HCT116 (cell line): Measurements from ENCODE around the gene COBL. TPM values are rescaled to one million over a fixed set of nuclear protein-coding genes. Genes with fewer than 3 reads are reported as not detected.

ENCODE experiments used
- ATAC-seq: fragments of 200-7000 bp; cut with Tn5 transposase; 2 replicates; pipeline ENCODE4 v1.9.1; 2020; ENCODE audit warnings: mild to moderate bottlenecking, moderate library complexity
- BruUV-seq: library from RNA; stranded (reverse); fragments of 400-500 nt; replicated peaks from 2 replicates; lab custom pipeline; 2021; lab: Mats Ljungman, UMichigan
- CTCF ChIA-PET: fragments of 300-600 bp; sonication (Branson Sonifier 250); formaldehyde crosslinking; loops from one replicate; lab custom pipeline; 2021; ENCODE audit warnings: antibody characterized with exemption; lab: Charles Lee
- POLR2A ChIA-PET: fragments of 300-600, 350-600 bp; sonication (Branson Sonifier 250); formaldehyde crosslinking; loops from one replicate; lab custom pipeline; 2021; ENCODE audit warnings: antibody characterized with exemption; lab: Charles Lee
- RAD21 ChIA-PET, 2 experiments: fragments of 300-600 bp; sonication (Branson Sonifier 250); formaldehyde crosslinking; loops; one replicate each; lab custom pipeline; 2023; ENCODE audit warnings: low total read pairs in 2 of 2; ENCODE audit not compliant: uncharacterized antibody in 2 of 2, unreplicated experiment in 2 of 2, low non-redundant PET in 1 of 2; lab: Charles Lee
- DNase-seq: peaks from one replicate; pipeline ENCODE4 v3.0.0-alpha.2; 2010; ENCODE audit warnings: low read depth, low spot score
- H2AFZ ChIP-seq: fragments of 200-600 bp; shearing (Covaris generic), sonication (generic); 2 replicates; pipeline ENCODE4 v1.6.1; 2017; ENCODE audit warnings: low read depth, mixed run types, mixed read lengths, antibody characterized with exemption, low read length; ENCODE audit not compliant: poor library complexity, severe bottlenecking
- H3K27ac ChIP-seq: 2 replicates; pipeline ENCODE4 v1.5.1; 2012; ENCODE audit warnings: low read depth, low read length
- H3K27me3 ChIP-seq: fragments of 200-600 bp; sonication (generic); 2 replicates; pipeline ENCODE4 v1.6.1; 2016; ENCODE audit warnings: mixed run types, low read length, mixed read lengths; ENCODE audit not compliant: insufficient read depth
- H3K36me3 ChIP-seq, 2 experiments: fragments of 200-500 bp in 1 of 2; fragments of 200-600 bp in 1 of 2; sonication (Bioruptor generic) in 1 of 2; sonication (generic) in 1 of 2; 2 replicates each; pipeline versions ENCODE4 v1.5.1 to v1.6.1; 2014 to 2016; ENCODE audit warnings: low read length in 2 of 2, inconsistent platforms in 1 of 2, mixed read lengths in 1 of 2, mixed run types in 1 of 2; ENCODE audit not compliant: insufficient read depth in 2 of 2, control insufficient read depth in 1 of 2
- H3K4me1 ChIP-seq, 2 experiments: fragments of 200-600 bp in 1 of 2; sonication (generic) in 1 of 2; 2 replicates each; pipeline versions ENCODE4 v1.5.1 to v1.6.1; 2012 to 2017; ENCODE audit warnings: low read length in 2 of 2, inconsistent platforms in 1 of 2, mild to moderate bottlenecking in 1 of 2, mixed read lengths in 1 of 2, mixed run types in 1 of 2, moderate library complexity in 1 of 2; ENCODE audit not compliant: insufficient read depth in 2 of 2, control insufficient read depth in 1 of 2
- H3K4me2 ChIP-seq: fragments of 200-600 bp; sonication (generic); 2 replicates; pipeline ENCODE4 v1.6.1; 2017; ENCODE audit warnings: mixed run types, low read length, mixed read lengths
- H3K4me3 ChIP-seq, 2 experiments: fragments of 200-600 bp in 1 of 2; sonication (generic) in 1 of 2; replicated peaks in 1 of 2; 2 replicates each; pipeline ENCODE4 v1.5.1; 2011 to 2016; ENCODE audit warnings: low read length in 2 of 2, control low read depth in 1 of 2, low read depth in 1 of 2, mild to moderate bottlenecking in 1 of 2, mixed read lengths in 1 of 2, mixed run types in 1 of 2
- H3K79me2 ChIP-seq: fragments of 200-600 bp; sonication (generic); 2 replicates; pipeline ENCODE4 v1.6.1; 2017; ENCODE audit warnings: mild to moderate bottlenecking, mixed run types, low read length, moderate library complexity, mixed read lengths; ENCODE audit not compliant: insufficient read depth
- H3K9ac ChIP-seq: fragments of 200-600 bp; sonication (generic); 2 replicates; pipeline ENCODE4 v1.6.1; 2016; ENCODE audit warnings: low read length, mixed read lengths
- H3K9me2 ChIP-seq: fragments of 200-600 bp; sonication (generic), shearing (Covaris generic); 2 replicates; pipeline ENCODE4 v1.6.1; 2017; ENCODE audit warnings: mixed run types, mild to moderate bottlenecking, moderate library complexity; ENCODE audit not compliant: insufficient read depth
- H3K9me3 ChIP-seq, 2 experiments: fragments of 200-500 bp in 1 of 2; fragments of 200-600 bp in 1 of 2; sonication (Bioruptor generic) in 1 of 2; sonication (generic) in 1 of 2; 2 replicates each; pipeline ENCODE4 v1.6.1; 2014 to 2017; ENCODE audit warnings: low read length in 2 of 2, mixed read lengths in 2 of 2, inconsistent platforms in 1 of 2, low read depth in 1 of 2, mild to moderate bottlenecking in 1 of 2, mixed run types in 1 of 2, moderate library complexity in 1 of 2; ENCODE audit not compliant: control insufficient read depth in 1 of 2, insufficient read depth in 1 of 2
- H4K20me1 ChIP-seq: fragments of 200-600 bp; sonication (generic), shearing (Covaris generic); 2 replicates; pipeline ENCODE4 v1.6.1; 2017; ENCODE audit warnings: mixed run types, mild to moderate bottlenecking, moderate library complexity; ENCODE audit not compliant: insufficient read depth
- ATF3 ChIP-seq: IDR thresholded peaks from 2 replicates; pipeline ENCODE4 v1.6.1; 2012
- CBX3 ChIP-seq: IDR thresholded peaks from 2 replicates; pipeline ENCODE4 v1.6.1; 2012; ENCODE audit warnings: low read depth
- CEBPB ChIP-seq: IDR thresholded peaks from 2 replicates; pipeline ENCODE4 v1.6.1; 2012; ENCODE audit warnings: low read depth
- CTCF ChIP-seq, 3 experiments: fragments of 200-600 bp in 1 of 3; sonication (generic) in 1 of 3; IDR thresholded peaks in 2 of 3; conservative IDR thresholded peaks in 1 of 3; 2 replicates each; pipeline ENCODE4 v1.5.1; 2012 to 2017; ENCODE audit warnings: low read depth in 2 of 3, low read length in 2 of 3, antibody characterized with exemption in 1 of 3, borderline replicate concordance in 1 of 3, control low read depth in 1 of 3, mild to moderate bottlenecking in 1 of 3, mixed read lengths in 1 of 3, mixed run types in 1 of 3, moderate library complexity in 1 of 3; ENCODE audit not compliant: insufficient read depth in 1 of 3
- JUND ChIP-seq: IDR thresholded peaks from 2 replicates; pipeline ENCODE4 v1.6.1; 2012
- MAX ChIP-seq: IDR thresholded peaks from 2 replicates; pipeline ENCODE4 v1.6.1; 2012
- SIN3A ChIP-seq: IDR thresholded peaks from 2 replicates; pipeline ENCODE4 v1.6.1; 2012; ENCODE audit warnings: low read depth
- SP1 ChIP-seq: IDR thresholded peaks from 2 replicates; pipeline ENCODE4 v1.6.1; 2012; ENCODE audit warnings: low read depth
- SRF ChIP-seq: IDR thresholded peaks from 2 replicates; pipeline ENCODE4 v1.6.1; 2012; ENCODE audit warnings: low read depth
- TCF7L2 ChIP-seq: IDR thresholded peaks from 2 replicates; pipeline ENCODE4 v1.7.0; 2011; ENCODE audit warnings: borderline replicate concordance, inconsistent platforms; ENCODE audit not compliant: insufficient read depth, insufficient read length; ENCODE audit errors: extremely low read depth
- YY1 ChIP-seq: IDR thresholded peaks from 2 replicates; pipeline ENCODE4 v1.6.1; 2011; ENCODE audit warnings: low read length, low read depth, moderate library complexity, mild to moderate bottlenecking; ENCODE audit not compliant: insufficient replicate concordance; ENCODE audit errors: extremely low read depth
- ZBTB33 ChIP-seq: IDR thresholded peaks from 2 replicates; pipeline ENCODE4 v1.6.1; 2011; ENCODE audit warnings: mild to moderate bottlenecking, low read length, moderate library complexity; ENCODE audit not compliant: insufficient replicate concordance; ENCODE audit errors: extremely low read depth
- ZFX ChIP-seq: fragments of 450-650 bp; IDR thresholded peaks from 2 replicates; pipeline ENCODE4 v1.6.1; 2017
- intact Hi-C: fragments of 100-400 bp; cut with micrococcal nuclease; formaldehyde crosslinking; loops from 2 replicates; pipeline ENCODE4 v1.10.0; 2022
- total RNA-seq: library from RNA; stranded (reverse); gene quantifications from one replicate; pipeline ENCODE4 v1.2.1, GENCODE V29; 2021; ENCODE audit not compliant: unreplicated experiment

COBL gene
- total RNA-seq, 1 experiment from 2014 or later = 19.3 TPM

GRCh38 chr7:51006483-51007235, 309.9 kb downstream of the COBL start:
- DNase-seq = no peak
- H3K4me1 ChIP-seq = peaks cover 0 to 4% of the 10 kb centered on the region in 2 experiments; a peak in 1 of 4 replicates
- BruUV-seq = no TSS peak
- POLR2A ChIA-PET = no interaction called here
- intact Hi-C loops = no loop called here
- TF ChIP-seq CTCF (IDR thresholded peaks at IDR 0.05 in 2 of 3, conservative IDR thresholded peaks at IDR 0.05 in 1 of 3; ENCODE audit: borderline replicate concordance in 1 of 3, insufficient read depth in 1 of 3, low read depth in 2 of 3, low read length in 2 of 3) = peak in 2 of 3 experiments; percentile 15 to 20; a peak in 1 of 6 replicates
- TF ChIP-seq TCF7L2 = no peak
- TF ChIP-seq, all 23 proteins: peak for 1
- no peaks in the 10 kb centered on the region for H4K20me1 ChIP-seq
- no peaks in the 10 kb centered on the region for H3K9me3 ChIP-seq
- H3K4me3 ChIP-seq = no peak overlapping the region
- no peak overlapping the region for H3K27ac ChIP-seq
- ChIA-PET RAD21 (no interaction called here), CTCF (no interaction called here)
- H3K79me2 ChIP-seq = no peaks in the 10 kb centered on the region
- peak; percentile 68 for ATAC-seq
- H2AFZ ChIP-seq = no peak overlapping the region
- H3K27me3 ChIP-seq = no peaks in the 10 kb centered on the region
- no peak overlapping the region for H3K4me2 ChIP-seq
- H3K9ac ChIP-seq = no peak overlapping the region
- no peaks in the 10 kb centered on the region for H3K9me2 ChIP-seq
- no peaks in the 10 kb centered on the region for H3K36me3 ChIP-seq

- ChIA-PET RAD21 (no interaction called here), POLR2A (no interaction called here), CTCF (no interaction called here)
- H3K27ac ChIP-seq = no peak overlapping the region
- H3K27me3 ChIP-seq = no peaks in the 10 kb centered on the region
- BruUV-seq = no TSS peak
- H3K4me2 ChIP-seq = no peak overlapping the region
- H3K9ac ChIP-seq = no peak overlapping the region
- intact Hi-C loops = no loop called here
- H3K4me3 ChIP-seq = no peak overlapping the region
- DNase-seq = no peak
- no peaks in the 10 kb centered on the region for H3K9me2 ChIP-seq
- no peaks in the 10 kb centered on the region for H3K9me3 ChIP-seq
- no peaks in the 10 kb centered on the region for H3K36me3 ChIP-seq
- H4K20me1 ChIP-seq = no peaks in the 10 kb centered on the region
- no peak for ATAC-seq
- no peak overlapping the region for H2AFZ ChIP-seq
- TF ChIP-seq SP1 (no peak), TCF7L2 (no peak), SIN3A (no peak), ZFX (no peak), JUND (no peak), ZBTB33 (no peak), YY1 (no peak), ATF3 (no peak), SRF (no peak), MAX (no peak), CEBPB (no peak), CBX3 (no peak)
- TF ChIP-seq, all 23 proteins: peak for 0
- Histone ChIP-seq H3K4me1 (no peaks in the 10 kb centered on the region; a peak in 1 of 4 replicates), H3K79me2 (no peaks in the 10 kb centered on the region)
Measured at GRCh38 chr7:51005074-51005473, 311.5 kb downstream of the COBL start.
